ENCODE results near the gene JPT2. TPM values are rescaled to one million over a fixed set of nuclear protein-coding genes. Genes with fewer than 3 reads are reported as not detected.

The JPT2 gene
- 43.4 and 44.1 TPM in 2 replicates for total RNA-seq (2013; cell fraction: nucleolus; rRNA removed)
- total RNA-seq (2014; rRNA removed) (48.9 and 51.7 TPM in 2 replicates), total RNA-seq (2014; rRNA removed; fragmentation: Illumina TruSeq; extraction: Trizol) (47.3 and 48.0 TPM in 2 replicates), total RNA-seq (2021) (78.4 and 82.0 TPM in 2 replicates), polyA plus RNA-seq (2011; rRNA removed) (59.8 and 66.8 TPM in 2 replicates), polyA plus RNA-seq (2014; fragmentation: Illumina TruSeq; extraction: Trizol) (61.6 and 75.6 TPM in 2 replicates), polyA plus RNA-seq (2014; fragmentation: Nextera tagmentation; extraction: Ambion mirVana) (10 to 100 TPM; 15.6 to 26.7 TPM), polyA plus RNA-seq (2014; rRNA removed) (62.1 and 75.1 TPM in 2 replicates), polyA plus RNA-seq (2016; fragmentation: Nextera tagmentation; extraction: Ambion mirVana) (10 to 100 TPM; 11.7 to 12.0 TPM), polyA minus RNA-seq (2011; rRNA and poly(A)+ RNA removed) (27.9 and 34.6 TPM in 2 replicates), Bru-seq, nascent RNA (percentile 76 among the genes with signal in this experiment), BruChase-seq, experiment 1, labeled RNA remaining after a 6-hour chase (percentile 91 among the genes with signal in this experiment), BruChase-seq, experiment 2, labeled RNA remaining after a 2-hour chase (percentile 92 among the genes with signal in this experiment)
- polyA plus RNA-seq (2011; ENCODE audit: low read depth), result 17.3 TPM
- polyA plus RNA-seq (2011; cell fraction: cytosol; rRNA removed), result 37.7 and 63.7 TPM in 2 replicates
- polyA plus RNA-seq (2011; cell fraction: nucleus; rRNA removed), result 38.2 and 65.1 TPM in 2 replicates
- polyA plus RNA-seq (2012), result 27.5 and 30.8 TPM in 2 replicates
- polyA minus RNA-seq (2011; cell fraction: cytosol; rRNA and poly(A)+ RNA removed), result 12.2 and 22.5 TPM in 2 replicates
- polyA minus RNA-seq (2011; cell fraction: nucleus; rRNA and poly(A)+ RNA removed), result 10.4 and 20.6 TPM in 2 replicates
- long read RNA-seq, experiment 1, transcript JPT2-201 (5 exons, 3,718 nt), result major isoform, 5 of 6 reads
- long read RNA-seq, experiment 1, partial matches to known transcripts, result 0 of 6 reads
- long read RNA-seq, experiment 1, other reads (novel, unspliced or antisense), result 1 of 6 reads
- long read RNA-seq, experiment 2, partial matches to known transcripts, result 1 of 51 reads
- long read RNA-seq, experiment 2, other reads (novel, unspliced or antisense), result 45 of 51 reads

GRCh38 chr16:1677942-1678499 lies at the start of gene JPT2:
JPT2 (plus strand) TSS chr16:1678279; CDS start chr16:1678313, 34 bp downstream.
- Histone ChIP-seq H3K36me3 (ENCODE audit: control insufficient read depth in 2 of 2, insufficient read depth in 2 of 2, low read length in 1 of 2) (peaks cover 3 to 10% of the 10 kb centered on the region in 2 experiments; a peak in 3 of 4 replicates), H3K9me3 (replicated peaks; ENCODE audit: control insufficient read depth, insufficient read depth, low read length) (no peaks in the 10 kb centered on the region), H4K20me1 (ENCODE audit: control insufficient read depth, insufficient read depth) (no peaks in the 10 kb centered on the region), H3K9ac (ENCODE audit: control insufficient read depth, insufficient read depth, low read length) (peak within 1 kb of the TSS; percentile 90), H3K4me2 (ENCODE audit: control insufficient read depth, insufficient read depth) (peak within 1 kb of the TSS; percentile 92), H3K27me3 (replicated peaks in 1 of 2; ENCODE audit: control insufficient read depth in 2 of 2, insufficient read depth in 2 of 2, low read length in 1 of 2) (no peaks in the 10 kb centered on the region), H3K27ac (ENCODE audit: control insufficient read depth, insufficient read depth) (peak within 1 kb of the TSS; percentile 76), H3K4me3 (peak within 1 kb of the TSS; percentile 75), H3K4me1 (ENCODE audit: control insufficient read depth, insufficient read depth, low read length) (no peaks in the 10 kb centered on the region; the same call in 1 of the 2 replicates), H3K79me2 (ENCODE audit: control insufficient read depth, insufficient read depth, low read length) (peaks cover 36% of the 10 kb centered on the region), H2AFZ (ENCODE audit: control insufficient read depth, low read depth, low read length) (peak within 1 kb of the TSS; percentile 38; the same call in 1 of the 2 replicates)
- ChIA-PET RAD21 (ENCODE audit: unreplicated experiment) (interaction anchor here (0.7 to 1.7 kb wide), 8 partner anchors 28 to 249 kb away, joined by 3 to 15 read pairs (median 3); partner anchors contain the start of genes EME2, MAPK8IP3, MRPS34 and NUBP2), POLR2A (interaction anchor here (0.5 to 2.0 kb wide), 9 partner anchors 28 to 477 kb away, joined by 3 to 15 read pairs (median 5); partner anchors contain the start of genes IFT140, MAPK8IP3, NUBP2 and SPSB3), SMC1A (ENCODE audit: uncharacterized antibody, unreplicated experiment) (interaction anchor here (1.1 kb wide), 1 partner anchor 26 kb away, joined by 3 read pairs; no protein-coding TSS in a partner anchor), CTCF (interaction anchor here (0.6 to 1.8 kb wide), 7 partner anchors 25 to 250 kb away, joined by 3 to 14 read pairs (median 4); partner anchors contain the start of genes MAPK8IP3, NUBP2 and SPSB3)
- ATAC-seq, result peak; percentile 99
- 1% methylated on average over 50 of the region's 79 CpGs for WGBS (ENCODE audit: insufficient coverage, insufficient replicate concordance, low lambda C conversion rate, missing lambda C conversion rate)
- peak; percentile 84 for DNase-seq (ENCODE audit: low read depth, low spot score)
- intact Hi-C loops (cut with micrococcal nuclease; ENCODE audit: unreplicated experiment), result loop anchor here (1.0 to 5.0 kb wide), 2 partner anchors 28 to 66 kb away; partner anchors contain the start of genes CRAMP1, IFT140 and MAPK8IP3
- in situ Hi-C loops (cut with MboI), result no loop called here
- no TSS peak for BruUV-seq (replicated peaks)
- FAIRE-seq, result peak; percentile 92
- TF ChIP-seq SP1 (IDR thresholded peaks at IDR 0.05; ENCODE audit: low read depth, low read length), result peak; percentile 98
- TF ChIP-seq BHLHE40 (IDR thresholded peaks at IDR 0.05; ENCODE audit: borderline replicate concordance in 1 of 2, low read depth in 2 of 2, low read length in 1 of 2), result peak; percentile 45 to 68; a peak in 2 of 4 replicates
- peak; percentile 73 for TF ChIP-seq CREM (IDR thresholded peaks at IDR 0.05; ENCODE audit: low read depth)
- TF ChIP-seq IKZF1 (conservative IDR thresholded peaks at IDR 0.05), result peak; percentile 47; the same call in 1 of the 2 replicates
- TF ChIP-seq PBX3 (IDR thresholded peaks at IDR 0.05; ENCODE audit: insufficient replicate concordance, low read depth, low read length), result peak; percentile 96
- TF ChIP-seq TAF1 (IDR thresholded peaks at IDR 0.05; ENCODE audit: borderline replicate concordance, low read depth, low read length), result peak; percentile 11; the same call in 1 of the 2 replicates
- 0 out of 2 replicates have a peak, but pooled peaks have one; percentile 36 for TF ChIP-seq NKRF (conservative IDR thresholded peaks at IDR 0.05)
- no peak for TF ChIP-seq SKIL (IDR thresholded peaks at IDR 0.05; ENCODE audit: low read depth, poor library complexity, severe bottlenecking)
- TF ChIP-seq IKZF2 (IDR thresholded peaks at IDR 0.05), result no peak
- TF ChIP-seq SUZ12 (IDR thresholded peaks at IDR 0.05; ENCODE audit: unreplicated experiment), result no peak
- peak; percentile 86 for TF ChIP-seq KLF5 (IDR thresholded peaks at IDR 0.05; ENCODE audit: partially characterized antibody)
